Muscle layer of colon (tissue), 2 donors: Measurements from ENCODE around the gene AJAP1.

Experiments
- H3K27ac ChIP-seq: one replicate; pipeline ENCODE4 v1.7.0; 2013; ENCODE audit warnings: low read depth, mild to moderate bottlenecking, low read length, moderate library complexity
- H3K27me3 ChIP-seq, 2 donors: one replicate each; pipeline ENCODE4 v1.7.0; 2013; ENCODE audit warnings: low read length in 2 of 2, mild to moderate bottlenecking in 2 of 2; ENCODE audit not compliant: insufficient read depth in 2 of 2, control insufficient read depth in 1 of 2
- H3K36me3 ChIP-seq: one replicate; pipeline ENCODE4 v1.7.0; 2013; ENCODE audit warnings: mild to moderate bottlenecking, low read length; ENCODE audit not compliant: insufficient read depth
- H3K4me1 ChIP-seq: one replicate; pipeline ENCODE4 v1.7.0; 2013; ENCODE audit warnings: mild to moderate bottlenecking, low read length; ENCODE audit not compliant: insufficient read depth
- H3K4me3 ChIP-seq, 2 donors: one replicate each; pipeline ENCODE4 v1.7.0; 2013; ENCODE audit warnings: low read length in 2 of 2, low read depth in 1 of 2, mild to moderate bottlenecking in 1 of 2, moderate library complexity in 1 of 2
- H3K9ac ChIP-seq: one replicate; pipeline ENCODE4 v1.7.0; 2013; ENCODE audit warnings: low read length
- H3K9me3 ChIP-seq: one replicate; pipeline ENCODE4 v1.7.0; 2013; ENCODE audit warnings: mild to moderate bottlenecking, low read length
- donor health status: abdominal sarcoma.
- donor health status: Adenocarcinoma of cecum.

The AJAP1 gene

DNA sequence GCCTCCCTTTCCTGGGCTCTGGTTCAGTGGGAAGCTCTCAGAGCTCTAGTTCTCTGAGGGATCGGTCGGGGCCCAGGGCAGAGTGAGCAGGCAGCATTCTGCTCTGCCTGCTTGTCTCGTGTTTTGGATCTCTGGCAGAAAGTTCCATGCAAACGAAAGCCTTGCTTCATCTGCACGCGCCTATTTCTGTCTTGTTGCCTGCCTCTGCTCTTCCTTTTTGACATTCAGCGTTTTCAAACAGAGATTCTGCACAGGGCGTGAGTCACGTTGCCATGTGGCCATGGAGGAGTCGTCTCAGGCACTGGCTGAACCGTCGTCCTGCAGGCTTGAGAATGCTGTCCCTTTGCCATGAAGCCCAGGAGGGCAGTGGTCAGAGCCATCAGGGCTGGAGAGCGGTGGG, 20.3 kb downstream of the AJAP1 start:
- H3K27ac ChIP-seq, result no peak overlapping the region
- H3K9ac ChIP-seq, result no peak overlapping the region
- no peaks in the 10 kb centered on the region for H3K9me3 ChIP-seq
- no peaks in the 10 kb centered on the region for H3K36me3 ChIP-seq
- no peaks in the 10 kb centered on the region for H3K27me3 ChIP-seq
- no peak overlapping the region for H3K4me3 ChIP-seq
- H3K4me1 ChIP-seq, result no peaks in the 10 kb centered on the region

DNA sequence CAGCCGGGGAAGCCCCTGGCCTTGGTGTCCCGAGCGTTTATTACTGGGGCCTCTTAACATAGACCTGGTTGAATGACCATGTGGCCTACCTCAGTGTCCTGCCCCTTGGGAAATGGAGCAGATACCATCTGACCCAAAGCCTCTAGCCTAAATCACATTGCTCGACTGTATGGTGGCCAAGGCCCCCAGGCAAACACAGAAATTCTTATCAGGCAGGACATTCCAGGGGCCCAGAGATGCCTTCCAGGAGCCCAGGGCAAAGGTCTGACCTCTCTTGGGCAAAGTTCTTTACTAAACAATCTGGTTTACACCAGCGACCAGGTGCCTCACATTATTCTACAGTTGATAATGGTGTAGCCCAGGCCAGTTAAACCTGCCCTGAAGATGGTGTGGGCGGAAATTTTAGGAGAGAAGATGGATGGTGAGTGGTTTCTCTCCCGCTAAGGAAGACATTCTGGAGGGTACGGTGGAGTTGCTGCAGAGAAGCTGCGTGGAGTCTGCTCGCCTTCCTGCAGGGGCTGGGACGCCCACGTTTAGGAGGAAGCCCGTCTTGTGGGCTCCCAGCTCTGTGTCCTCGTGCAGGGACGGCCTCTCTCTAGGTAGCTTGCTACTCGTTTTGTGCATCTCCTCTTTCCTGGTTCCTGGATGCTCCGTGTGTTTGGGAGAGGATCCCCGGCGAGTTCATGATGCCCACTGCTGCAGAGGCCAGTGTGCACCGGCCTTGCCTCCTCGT, 21.2 kb downstream of the AJAP1 start:
- Histone ChIP-seq H3K36me3 (no peaks in the 10 kb centered on the region), H3K27me3 (no peaks in the 10 kb centered on the region), H3K9me3 (no peaks in the 10 kb centered on the region), H3K9ac (no peak overlapping the region), H3K27ac (no peak overlapping the region), H3K4me1 (no peaks in the 10 kb centered on the region), H3K4me3 (no peak overlapping the region)

DNA sequence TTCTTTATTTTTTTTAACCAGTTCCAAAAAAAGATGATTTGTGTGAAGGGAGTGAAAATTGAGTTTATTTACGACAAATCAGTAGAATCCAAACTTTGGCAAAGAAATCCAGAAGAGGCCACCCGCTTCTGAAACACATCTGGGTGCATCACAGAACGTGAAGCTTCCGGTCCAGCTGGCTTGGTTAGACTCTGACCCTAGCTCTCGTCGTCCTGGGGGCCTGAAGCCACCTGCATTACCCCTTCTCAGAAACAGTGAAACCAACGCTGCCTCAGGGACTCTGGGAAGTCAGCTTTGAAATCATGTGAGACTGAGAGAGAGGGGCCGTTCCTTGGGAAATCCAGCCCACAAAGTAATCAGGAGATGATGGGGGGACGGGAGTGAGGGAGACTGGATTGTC, 21.8 kb downstream of the AJAP1 start:
- H3K27ac ChIP-seq, result no peak overlapping the region
- no peaks in the 10 kb centered on the region for H3K27me3 ChIP-seq
- no peak overlapping the region for H3K9ac ChIP-seq

DNA sequence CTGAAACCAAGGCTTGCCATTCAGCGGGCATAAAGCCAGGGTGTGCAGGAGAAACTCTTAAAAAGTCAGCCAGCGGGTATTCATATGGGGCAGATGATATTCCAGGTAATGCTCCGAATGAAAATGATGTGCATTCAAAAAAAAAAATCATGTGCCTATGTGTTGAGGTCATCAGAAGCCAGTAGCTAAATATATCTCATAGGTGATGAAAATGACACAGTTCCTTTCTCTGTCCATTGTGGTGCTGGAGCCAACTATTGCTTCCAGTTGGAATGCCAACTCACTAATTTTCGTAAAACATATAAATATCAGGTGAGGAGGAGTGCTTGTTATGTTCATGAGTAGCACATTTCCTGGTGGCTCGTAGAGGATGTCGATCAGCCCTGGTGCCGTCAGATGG, 23.2 kb downstream of the AJAP1 start:
- no peaks in the 10 kb centered on the region for H3K27me3 ChIP-seq
- H3K27ac ChIP-seq, result no peak overlapping the region
- H3K36me3 ChIP-seq, result no peaks in the 10 kb centered on the region
- H3K4me3 ChIP-seq, result no peak overlapping the region
- H3K4me1 ChIP-seq, result no peaks in the 10 kb centered on the region
- H3K9ac ChIP-seq, result no peak overlapping the region
- H3K9me3 ChIP-seq, result no peaks in the 10 kb centered on the region

More for the DNA sequence above, 21.8 kb downstream of the AJAP1 start:
- Histone ChIP-seq H3K36me3 (no peaks in the 10 kb centered on the region), H3K9me3 (no peaks in the 10 kb centered on the region), H3K4me3 (no peak overlapping the region), H3K4me1 (no peaks in the 10 kb centered on the region)

DNA sequence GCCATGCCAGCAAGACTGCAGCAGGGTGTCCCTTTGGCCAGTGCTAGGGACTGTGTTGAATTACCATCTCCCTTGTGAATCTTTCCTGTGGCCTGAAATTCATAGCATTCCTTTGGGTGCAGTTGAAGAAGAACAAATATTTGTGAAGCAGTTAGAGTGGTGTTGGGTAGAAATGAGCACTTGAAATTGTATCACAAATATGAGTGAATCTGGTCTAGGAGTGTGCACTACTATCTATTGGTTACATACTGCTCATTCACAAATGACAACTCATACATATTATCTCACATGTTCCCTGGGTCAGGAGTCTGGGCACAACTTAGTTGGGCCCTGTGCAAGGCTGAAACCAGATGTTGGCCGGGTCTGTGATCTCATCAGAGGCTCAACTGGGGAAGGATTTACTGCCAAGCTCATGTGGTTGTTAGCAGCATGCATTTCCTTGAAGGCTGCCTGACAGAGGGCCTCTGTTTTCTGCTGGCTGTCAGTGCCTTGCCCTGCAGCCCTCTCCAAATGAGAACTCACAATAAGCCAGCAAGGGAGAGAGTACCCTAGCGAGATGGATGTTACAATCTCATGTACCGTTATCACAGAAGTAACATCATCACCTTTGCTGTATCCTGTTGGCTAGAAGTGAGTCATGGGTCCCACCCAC, 23.8 kb downstream of the AJAP1 start:
- Histone ChIP-seq H3K9ac (no peak overlapping the region), H3K27me3 (no peaks in the 10 kb centered on the region), H3K4me3 (no peak overlapping the region), H3K4me1 (no peaks in the 10 kb centered on the region), H3K36me3 (no peaks in the 10 kb centered on the region), H3K9me3 (no peaks in the 10 kb centered on the region), H3K27ac (no peak overlapping the region)

DNA sequence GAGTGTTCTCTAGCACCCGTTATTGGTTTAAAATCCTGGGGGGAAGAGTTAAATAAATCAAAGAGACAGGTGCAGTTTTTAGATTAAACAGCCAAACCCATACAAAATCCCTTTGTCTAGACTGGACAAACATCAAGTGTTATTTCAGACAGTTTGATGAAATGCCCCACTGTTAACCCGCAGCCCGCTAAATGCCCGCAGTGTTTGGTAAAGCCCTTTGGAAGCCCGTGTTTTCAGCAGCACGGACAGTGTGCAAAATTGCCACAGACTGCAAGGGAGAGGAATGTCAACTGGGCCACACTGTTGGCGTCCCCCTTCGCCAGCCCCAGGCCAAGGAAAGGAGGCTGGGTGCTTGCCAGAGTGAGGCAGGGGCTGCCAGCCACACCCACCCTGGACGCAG, 26.6 kb downstream of the AJAP1 start:
- H3K4me1 ChIP-seq, result no peaks in the 10 kb centered on the region
- no peak overlapping the region for H3K4me3 ChIP-seq
- no peaks in the 10 kb centered on the region for H3K9me3 ChIP-seq
- H3K9ac ChIP-seq, result no peak overlapping the region
- no peaks in the 10 kb centered on the region for H3K27me3 ChIP-seq
- H3K27ac ChIP-seq, result no peak overlapping the region
- no peaks in the 10 kb centered on the region for H3K36me3 ChIP-seq

DNA sequence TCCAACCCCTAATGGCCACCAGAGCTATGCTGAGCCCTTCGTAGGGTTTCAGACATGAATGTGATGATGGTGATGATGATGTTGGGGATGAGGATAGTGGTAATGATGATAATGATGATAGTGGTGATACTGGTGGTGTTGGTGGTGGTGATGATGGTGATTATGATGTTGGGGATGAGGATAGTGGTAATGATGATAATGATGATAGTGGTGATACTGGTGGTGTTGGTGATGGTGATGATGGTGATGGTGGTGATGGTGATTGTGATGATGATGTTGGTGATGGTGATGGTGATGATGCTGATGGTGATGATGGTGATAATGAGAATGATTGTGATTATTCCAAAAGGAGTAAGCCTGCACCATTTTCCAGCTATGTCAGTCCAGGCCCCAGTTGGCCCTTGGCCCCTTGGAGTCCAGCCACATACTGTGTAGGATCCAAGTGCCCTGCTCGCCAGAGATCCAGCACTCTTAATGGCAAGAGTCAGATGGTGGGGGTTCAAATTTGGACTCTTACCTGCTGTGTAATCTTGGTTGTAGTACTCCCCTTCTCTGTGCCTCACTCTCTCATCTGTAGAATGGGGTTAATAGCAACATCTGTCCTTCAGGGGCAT, 28.3 kb downstream of the AJAP1 start:
- Histone ChIP-seq H3K27ac (no peak overlapping the region), H3K27me3 (no peaks in the 10 kb centered on the region), H3K36me3 (no peaks in the 10 kb centered on the region), H3K4me1 (no peaks in the 10 kb centered on the region), H3K9me3 (no peaks in the 10 kb centered on the region), H3K9ac (no peak overlapping the region), H3K4me3 (no peak overlapping the region)

DNA sequence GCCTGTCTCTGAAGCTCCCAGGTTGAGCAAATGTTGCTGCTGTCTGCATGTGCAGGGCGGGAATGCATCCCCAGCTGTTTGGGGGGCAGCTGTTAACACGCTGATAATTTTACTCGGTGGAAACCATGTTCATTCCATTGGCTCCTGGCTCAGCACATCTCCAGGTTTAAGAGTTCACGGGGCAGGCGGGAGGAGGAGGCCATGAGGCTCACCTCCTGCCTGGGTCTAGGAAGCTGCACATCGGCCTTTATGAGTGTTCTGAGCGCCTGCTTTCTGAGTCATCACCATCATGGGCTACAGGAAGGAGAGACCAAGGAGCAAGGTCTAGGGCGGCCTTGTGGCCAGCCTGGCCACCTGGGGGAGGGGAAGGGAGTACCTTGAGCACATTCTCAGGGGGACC, 29.7 kb downstream of the AJAP1 start:
- Histone ChIP-seq H3K4me1 (no peaks in the 10 kb centered on the region), H3K36me3 (no peaks in the 10 kb centered on the region), H3K27me3 (no peaks in the 10 kb centered on the region), H3K9ac (no peak overlapping the region), H3K27ac (no peak overlapping the region), H3K9me3 (no peaks in the 10 kb centered on the region), H3K4me3 (no peak overlapping the region)

DNA sequence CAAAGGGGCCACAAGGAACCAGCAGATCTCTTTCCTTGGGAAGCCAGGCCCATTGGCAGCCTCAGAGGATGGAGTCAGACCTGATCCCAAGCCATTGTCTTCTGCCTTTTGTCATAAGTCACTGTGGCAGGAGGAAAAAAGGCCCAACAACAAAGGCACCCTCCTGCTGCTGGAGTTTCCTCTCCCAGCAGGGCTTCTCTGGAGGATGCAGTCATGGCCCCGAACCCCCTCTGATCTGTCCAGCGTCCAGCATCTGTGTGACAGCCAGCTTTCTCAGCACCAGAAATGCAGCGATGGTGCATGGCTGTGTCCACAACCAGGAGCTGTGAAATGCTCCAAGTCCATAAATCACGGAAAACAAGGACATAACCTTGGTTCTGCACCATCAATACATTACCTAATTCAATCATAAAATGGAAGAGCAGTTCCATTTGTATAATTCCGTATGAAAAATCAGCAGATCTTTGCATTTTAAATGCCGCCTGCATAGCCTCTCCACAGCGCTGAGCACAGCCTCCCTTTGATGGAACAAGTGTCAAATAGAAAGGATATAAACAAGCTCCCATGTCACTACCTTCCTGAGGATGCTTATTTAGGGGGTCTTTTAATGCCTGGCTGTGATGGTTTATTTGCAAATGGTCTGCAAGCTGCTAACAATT, 30.6 kb downstream of the AJAP1 start:
- no peaks in the 10 kb centered on the region for H3K9me3 ChIP-seq
- no peak overlapping the region for H3K9ac ChIP-seq
- no peak overlapping the region for H3K4me3 ChIP-seq
- H3K4me1 ChIP-seq, result no peaks in the 10 kb centered on the region
- no peaks in the 10 kb centered on the region for H3K36me3 ChIP-seq
- H3K27me3 ChIP-seq, result no peaks in the 10 kb centered on the region
- no peak overlapping the region for H3K27ac ChIP-seq

DNA sequence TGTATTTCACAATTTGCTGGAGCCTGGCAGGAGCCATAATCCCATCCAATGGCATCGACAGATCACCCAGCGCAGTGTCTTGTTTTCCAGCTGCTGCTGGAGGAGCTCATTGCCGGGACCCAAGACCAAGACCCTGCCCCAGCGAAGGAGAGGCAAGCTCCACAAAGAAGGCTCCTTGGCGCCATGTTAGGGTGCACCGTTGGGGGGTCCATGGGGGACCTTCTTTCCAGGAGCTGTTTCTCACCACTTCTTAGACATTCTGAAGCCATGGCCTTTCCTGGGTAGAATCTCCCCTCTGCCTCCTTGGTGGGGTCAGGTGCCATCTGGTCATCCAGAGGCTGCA, 31.1 kb downstream of the AJAP1 start:
- Histone ChIP-seq H3K9me3 (no peaks in the 10 kb centered on the region), H3K27ac (no peak overlapping the region), H3K36me3 (no peaks in the 10 kb centered on the region), H3K27me3 (no peaks in the 10 kb centered on the region), H3K4me1 (no peaks in the 10 kb centered on the region), H3K9ac (no peak overlapping the region), H3K4me3 (no peak overlapping the region)

DNA sequence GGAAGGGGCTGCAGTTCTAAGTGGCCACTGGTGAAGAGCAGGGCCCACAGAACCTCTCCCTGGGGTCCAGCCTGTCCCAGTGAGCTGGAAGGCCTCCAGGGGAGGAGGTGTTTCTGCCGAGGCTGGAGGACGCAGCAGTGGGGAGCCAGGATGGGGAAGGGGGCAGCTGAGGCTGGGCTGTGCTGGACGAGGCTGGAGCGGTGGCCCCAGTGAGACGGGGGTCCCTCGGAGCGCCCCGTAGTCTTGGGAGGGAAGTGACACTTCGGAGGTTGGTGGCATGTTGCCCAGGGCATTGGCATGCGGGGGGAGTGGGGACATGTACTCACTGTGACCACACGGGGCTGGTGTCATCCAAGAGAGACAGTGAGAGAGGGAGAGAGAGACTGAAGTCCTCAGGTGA, 33.5 kb downstream of the AJAP1 start:
- no peak overlapping the region for H3K27ac ChIP-seq
- H3K4me3 ChIP-seq, result no peak overlapping the region
- H3K9me3 ChIP-seq, result no peaks in the 10 kb centered on the region
- H3K4me1 ChIP-seq, result no peaks in the 10 kb centered on the region
- no peak overlapping the region for H3K9ac ChIP-seq
- no peaks in the 10 kb centered on the region for H3K27me3 ChIP-seq
- no peaks in the 10 kb centered on the region for H3K36me3 ChIP-seq
